ENCODE data around the gene NTN1.

DNA sequence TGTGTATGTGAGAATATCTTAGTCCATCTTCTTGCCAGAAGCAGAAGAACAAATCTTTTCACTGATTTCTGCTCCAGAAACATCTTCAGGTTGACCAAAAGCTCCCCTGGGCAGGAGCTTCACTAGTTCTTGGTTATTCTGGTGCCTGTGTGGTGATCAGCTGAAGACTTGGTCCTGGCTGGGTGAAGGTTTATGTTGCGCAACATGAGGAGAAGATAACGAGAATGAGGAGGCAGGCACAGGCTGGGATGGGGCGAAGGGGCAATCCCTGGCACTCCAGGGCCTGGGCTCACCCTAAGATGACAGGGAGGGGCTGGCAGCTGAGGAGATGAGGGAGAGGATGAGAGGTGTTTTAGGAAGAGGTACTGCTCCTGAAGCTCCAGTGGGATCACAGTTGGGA, 232.0 kb downstream of the NTN1 start:
- TF ChIP-seq, protein P1, sequence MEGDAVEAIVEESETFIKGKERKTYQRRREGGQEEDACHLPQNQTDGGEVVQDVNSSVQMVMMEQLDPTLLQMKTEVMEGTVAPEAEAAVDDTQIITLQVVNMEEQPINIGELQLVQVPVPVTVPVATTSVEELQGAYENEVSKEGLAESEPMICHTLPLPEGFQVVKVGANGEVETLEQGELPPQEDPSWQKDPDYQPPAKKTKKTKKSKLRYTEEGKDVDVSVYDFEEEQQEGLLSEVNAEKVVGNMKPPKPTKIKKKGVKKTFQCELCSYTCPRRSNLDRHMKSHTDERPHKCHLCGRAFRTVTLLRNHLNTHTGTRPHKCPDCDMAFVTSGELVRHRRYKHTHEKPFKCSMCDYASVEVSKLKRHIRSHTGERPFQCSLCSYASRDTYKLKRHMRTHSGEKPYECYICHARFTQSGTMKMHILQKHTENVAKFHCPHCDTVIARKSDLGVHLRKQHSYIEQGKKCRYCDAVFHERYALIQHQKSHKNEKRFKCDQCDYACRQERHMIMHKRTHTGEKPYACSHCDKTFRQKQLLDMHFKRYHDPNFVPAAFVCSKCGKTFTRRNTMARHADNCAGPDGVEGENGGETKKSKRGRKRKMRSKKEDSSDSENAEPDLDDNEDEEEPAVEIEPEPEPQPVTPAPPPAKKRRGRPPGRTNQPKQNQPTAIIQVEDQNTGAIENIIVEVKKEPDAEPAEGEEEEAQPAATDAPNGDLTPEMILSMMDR (IDR thresholded peaks at IDR 0.05): no peak
- TF ChIP-seq POLR2AphosphoS5 (IDR thresholded peaks at IDR 0.05; ENCODE audit: low read depth, low read length): no peak
- TF ChIP-seq, protein P2, sequence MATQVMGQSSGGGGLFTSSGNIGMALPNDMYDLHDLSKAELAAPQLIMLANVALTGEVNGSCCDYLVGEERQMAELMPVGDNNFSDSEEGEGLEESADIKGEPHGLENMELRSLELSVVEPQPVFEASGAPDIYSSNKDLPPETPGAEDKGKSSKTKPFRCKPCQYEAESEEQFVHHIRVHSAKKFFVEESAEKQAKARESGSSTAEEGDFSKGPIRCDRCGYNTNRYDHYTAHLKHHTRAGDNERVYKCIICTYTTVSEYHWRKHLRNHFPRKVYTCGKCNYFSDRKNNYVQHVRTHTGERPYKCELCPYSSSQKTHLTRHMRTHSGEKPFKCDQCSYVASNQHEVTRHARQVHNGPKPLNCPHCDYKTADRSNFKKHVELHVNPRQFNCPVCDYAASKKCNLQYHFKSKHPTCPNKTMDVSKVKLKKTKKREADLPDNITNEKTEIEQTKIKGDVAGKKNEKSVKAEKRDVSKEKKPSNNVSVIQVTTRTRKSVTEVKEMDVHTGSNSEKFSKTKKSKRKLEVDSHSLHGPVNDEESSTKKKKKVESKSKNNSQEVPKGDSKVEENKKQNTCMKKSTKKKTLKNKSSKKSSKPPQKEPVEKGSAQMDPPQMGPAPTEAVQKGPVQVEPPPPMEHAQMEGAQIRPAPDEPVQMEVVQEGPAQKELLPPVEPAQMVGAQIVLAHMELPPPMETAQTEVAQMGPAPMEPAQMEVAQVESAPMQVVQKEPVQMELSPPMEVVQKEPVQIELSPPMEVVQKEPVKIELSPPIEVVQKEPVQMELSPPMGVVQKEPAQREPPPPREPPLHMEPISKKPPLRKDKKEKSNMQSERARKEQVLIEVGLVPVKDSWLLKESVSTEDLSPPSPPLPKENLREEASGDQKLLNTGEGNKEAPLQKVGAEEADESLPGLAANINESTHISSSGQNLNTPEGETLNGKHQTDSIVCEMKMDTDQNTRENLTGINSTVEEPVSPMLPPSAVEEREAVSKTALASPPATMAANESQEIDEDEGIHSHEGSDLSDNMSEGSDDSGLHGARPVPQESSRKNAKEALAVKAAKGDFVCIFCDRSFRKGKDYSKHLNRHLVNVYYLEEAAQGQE (IDR thresholded peaks at IDR 0.05; ENCODE audit: insufficient read depth in 1 of 2, low read depth in 2 of 2, low read length in 1 of 2): no peak
- no peak for TF ChIP-seq TCF7L2 (IDR thresholded peaks at IDR 0.05; ENCODE audit: low read depth, low read length)
